GM12891 (cell line): ENCODE measurements around the gene ATG5.

Source experiments
- PAX5 ChIP-seq: IDR thresholded peaks from 2 replicates; pipeline ENCODE4 v1.6.1; 2011; ENCODE audit warnings: low read length, moderate library complexity, mild to moderate bottlenecking; ENCODE audit not compliant: insufficient read depth, severe bottlenecking
- POLR2A ChIP-seq: IDR thresholded peaks from 2 replicates; pipeline ENCODE4 v1.6.1; 2011; ENCODE audit warnings: low read depth, low read length, control low read depth
- POLR2AphosphoS5 ChIP-seq: IDR thresholded peaks from 2 replicates; pipeline ENCODE4 v1.6.1; 2011; ENCODE audit warnings: low read depth, low read length, control low read depth
- POU2F2 ChIP-seq: IDR thresholded peaks from 2 replicates; pipeline ENCODE4 v1.6.1; 2011; ENCODE audit warnings: low read depth, mild to moderate bottlenecking, control low read depth, low read length, moderate library complexity
- SPI1 ChIP-seq: IDR thresholded peaks from 2 replicates; pipeline ENCODE4 v1.6.1; 2011; ENCODE audit warnings: low read depth, low read length, control low read depth
- TAF1 ChIP-seq: IDR thresholded peaks from 2 replicates; pipeline ENCODE4 v1.6.1; 2011; ENCODE audit warnings: low read depth, low read length, control low read depth

DNA sequence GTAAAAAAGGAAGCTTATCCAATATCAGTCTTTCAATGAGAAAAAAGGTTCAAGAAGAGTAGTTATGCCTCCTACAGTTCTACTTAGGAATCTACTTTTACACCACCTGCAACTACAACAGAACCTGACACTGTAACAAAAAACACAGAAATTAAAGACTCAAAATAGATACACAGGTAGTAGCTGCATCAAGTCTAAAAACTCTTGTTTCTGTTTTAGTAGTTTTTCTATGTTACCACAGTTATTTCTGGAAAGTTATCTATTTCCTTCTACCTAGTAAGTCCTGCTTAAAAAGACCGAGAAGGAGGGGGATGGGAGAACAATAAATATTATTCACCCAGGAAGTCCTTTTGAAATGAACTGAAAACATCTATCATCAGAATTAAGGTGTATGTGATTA is 52.5 kb downstream of the ATG5 start:
- TF ChIP-seq PAX5 (no peak), POLR2AphosphoS5 (no peak), POLR2A (no peak), TAF1 (no peak), SPI1 (no peak), POU2F2 (no peak)
